ENCODE results near the gene SYNGR1.
"Not testable (repeated sequence)": the region's sequence is repeated elsewhere in the genome, so short reads cannot be mapped to it uniquely, and the experiment has no call there.

Gene SYNGR1

GRCh38 chr22:39409516-39410029 lies 59.8 kb downstream of the SYNGR1 start:
- no peak for DNase-seq

- no peak for DNase-seq
These were observed 60.5 kb downstream of the SYNGR1 start for GRCh38 chr22:39410264-39410663.

- DNase-seq, result not testable (repeated sequence)
These were observed 62.1 kb downstream of the SYNGR1 start for GRCh38 chr22:39411828-39412365.

GRCh38 chr22:39413204-39413603 lies 63.4 kb downstream of the SYNGR1 start:
- not testable (repeated sequence) for DNase-seq

- DNase-seq, result no peak
These were observed 64.6 kb downstream of the SYNGR1 start for GRCh38 chr22:39414377-39414776.

- DNase-seq, result no peak
These were observed 65.1 kb downstream of the SYNGR1 start for GRCh38 chr22:39414886-39415285.

- no peak for DNase-seq
These were observed 65.7 kb downstream of the SYNGR1 start for GRCh38 chr22:39415506-39415905.

- DNase-seq, result no peak
These were observed 66.5 kb downstream of the SYNGR1 start for GRCh38 chr22:39416319-39416718.

- no peak for DNase-seq
These were observed 67.8 kb downstream of the SYNGR1 start for GRCh38 chr22:39417641-39418040.

- no peak for DNase-seq
These were observed 68.9 kb downstream of the SYNGR1 start for GRCh38 chr22:39418696-39419095.

- no peak for DNase-seq
These were observed 69.3 kb downstream of the SYNGR1 start for GRCh38 chr22:39419096-39419495.

- no peak for DNase-seq
These were observed 70.1 kb downstream of the SYNGR1 start for GRCh38 chr22:39419911-39420310.

- DNase-seq, result no peak
These were observed 71.9 kb downstream of the SYNGR1 start for GRCh38 chr22:39421691-39422090.

GRCh38 chr22:39422101-39422500 lies 72.3 kb downstream of the SYNGR1 start:
- no peak for DNase-seq

GRCh38 chr22:39422721-39423120 lies 72.9 kb downstream of the SYNGR1 start:
- DNase-seq, result no peak

- DNase-seq, result no peak
These were observed 74.2 kb downstream of the SYNGR1 start for GRCh38 chr22:39423976-39424375.

- no peak for DNase-seq
These were observed 76.7 kb downstream of the SYNGR1 start for GRCh38 chr22:39426380-39427043.

- DNase-seq, result no peak
These were observed 78.2 kb downstream of the SYNGR1 start for GRCh38 chr22:39427751-39428596.

- no peak for DNase-seq
These were observed 78.8 kb downstream of the SYNGR1 start for GRCh38 chr22:39428597-39429071.

- no peak for DNase-seq
These were observed 79.4 kb downstream of the SYNGR1 start for GRCh38 chr22:39429186-39429585.

GRCh38 chr22:39429916-39430575 lies 80.3 kb downstream of the SYNGR1 start:
- no peak for DNase-seq

GRCh38 chr22:39430576-39431150 lies 80.9 kb downstream of the SYNGR1 start:
- DNase-seq, result no peak
